ENCODE measurements around the gene INSR.

INSR gene

GRCh38 chr19:7257148-7258040, 36.8 kb downstream of the INSR start:
- 74 to 82% methylated on average over 9 to 10 of the region's 17 CpGs for WGBS, 2 experiments (ENCODE audit: insufficient coverage in 2 of 2)
- Histone ChIP-seq H3K4me3 (ENCODE audit: extremely low read depth, insufficient read depth, low read length, poor library complexity, severe bottlenecking) (no peak overlapping the region), H3K4me1 (ENCODE audit: control insufficient read depth, insufficient read depth, low read length, poor library complexity, severe bottlenecking) (peaks cover 9% of the 10 kb centered on the region), H3K27ac (ENCODE audit: low read depth, low read length, severe bottlenecking) (no peak overlapping the region), H3K36me3 (ENCODE audit: control insufficient read depth, insufficient read depth, low read length) (no peaks in the 10 kb centered on the region), H3K9me3 (ENCODE audit: control insufficient read depth, low read length) (no peaks in the 10 kb centered on the region)

GRCh38 chr19:7255631-7256030, 38.6 kb downstream of the INSR start:
- WGBS, 2 experiments (ENCODE audit: insufficient coverage in 2 of 2), result 89 to 93% methylated on average over 3 to 4 of the region's 6 CpGs
- no peak overlapping the region for H3K27ac ChIP-seq (ENCODE audit: low read depth, low read length, severe bottlenecking)

GRCh38 chr19:7255119-7255518, 39.1 kb downstream of the INSR start:
- Histone ChIP-seq H3K9me3 (ENCODE audit: control insufficient read depth, low read length) (no peaks in the 10 kb centered on the region), H3K4me3 (ENCODE audit: extremely low read depth, insufficient read depth, low read length, poor library complexity, severe bottlenecking) (no peak overlapping the region), H3K27ac (ENCODE audit: low read depth, low read length, severe bottlenecking) (no peak overlapping the region), H3K4me1 (ENCODE audit: control insufficient read depth, insufficient read depth, low read length, poor library complexity, severe bottlenecking) (peaks cover 9% of the 10 kb centered on the region), H3K36me3 (ENCODE audit: control insufficient read depth, insufficient read depth, low read length) (no peaks in the 10 kb centered on the region)
- WGBS, 2 experiments (ENCODE audit: insufficient coverage in 2 of 2), result 90 to 94% methylated on average over 6 to 8 of the region's 8 CpGs

More at GRCh38 chr19:7255631-7256030, 38.6 kb downstream of the INSR start:
- Histone ChIP-seq H3K9me3 (ENCODE audit: control insufficient read depth, low read length) (no peaks in the 10 kb centered on the region), H3K4me3 (ENCODE audit: extremely low read depth, insufficient read depth, low read length, poor library complexity, severe bottlenecking) (no peak overlapping the region), H3K4me1 (ENCODE audit: control insufficient read depth, insufficient read depth, low read length, poor library complexity, severe bottlenecking) (peaks cover 9% of the 10 kb centered on the region), H3K36me3 (ENCODE audit: control insufficient read depth, insufficient read depth, low read length) (no peaks in the 10 kb centered on the region)

GRCh38 chr19:7254590-7254989, 39.6 kb downstream of the INSR start:
- no peaks in the 10 kb centered on the region for H3K9me3 ChIP-seq (ENCODE audit: control insufficient read depth, low read length)
- H3K36me3 ChIP-seq (ENCODE audit: control insufficient read depth, insufficient read depth, low read length), result no peaks in the 10 kb centered on the region
- peaks cover 9% of the 10 kb centered on the region for H3K4me1 ChIP-seq (ENCODE audit: control insufficient read depth, insufficient read depth, low read length, poor library complexity, severe bottlenecking)
- no peak overlapping the region for H3K27ac ChIP-seq (ENCODE audit: low read depth, low read length, severe bottlenecking)
- H3K4me3 ChIP-seq (ENCODE audit: extremely low read depth, insufficient read depth, low read length, poor library complexity, severe bottlenecking), result no peak overlapping the region
- WGBS, 2 experiments (ENCODE audit: insufficient coverage in 2 of 2), result 92 to 94% methylated on average over 8 to 11 of the region's 11 CpGs

- peaks cover 4% of the 10 kb centered on the region for H3K4me1 ChIP-seq (ENCODE audit: control insufficient read depth, insufficient read depth, low read length, poor library complexity, severe bottlenecking)
- no peak overlapping the region for H3K27ac ChIP-seq (ENCODE audit: low read depth, low read length, severe bottlenecking)
- no peak overlapping the region for H3K4me3 ChIP-seq (ENCODE audit: extremely low read depth, insufficient read depth, low read length, poor library complexity, severe bottlenecking)
- 86 to 90% methylated on average over 10 to 11 of the region's 11 CpGs for WGBS, 2 experiments (ENCODE audit: insufficient coverage in 2 of 2)
- no peaks in the 10 kb centered on the region for H3K36me3 ChIP-seq (ENCODE audit: control insufficient read depth, insufficient read depth, low read length)
- no peaks in the 10 kb centered on the region for H3K9me3 ChIP-seq (ENCODE audit: control insufficient read depth, low read length)
Observed at GRCh38 chr19:7252364-7252763, 41.9 kb downstream of the INSR start.

GRCh38 chr19:7251494-7251893, 42.7 kb downstream of the INSR start:
- H3K4me1 ChIP-seq (ENCODE audit: control insufficient read depth, insufficient read depth, low read length, poor library complexity, severe bottlenecking), result no peaks in the 10 kb centered on the region
- H3K36me3 ChIP-seq (ENCODE audit: control insufficient read depth, insufficient read depth, low read length), result no peaks in the 10 kb centered on the region
- 92 to 100% methylated on average over 2 to 3 of the region's 4 CpGs for WGBS, 2 experiments (ENCODE audit: insufficient coverage in 2 of 2)
- H3K4me3 ChIP-seq (ENCODE audit: extremely low read depth, insufficient read depth, low read length, poor library complexity, severe bottlenecking), result no peak overlapping the region
- no peak overlapping the region for H3K27ac ChIP-seq (ENCODE audit: low read depth, low read length, severe bottlenecking)
- H3K9me3 ChIP-seq (ENCODE audit: control insufficient read depth, low read length), result peaks cover 2% of the 10 kb centered on the region

GRCh38 chr19:7250951-7251350, 43.3 kb downstream of the INSR start:
- WGBS, 2 experiments (ENCODE audit: insufficient coverage in 2 of 2), result 71 to 73% methylated on average over 3 to 4 of the region's 4 CpGs
- no peak overlapping the region for H3K4me3 ChIP-seq (ENCODE audit: extremely low read depth, insufficient read depth, low read length, poor library complexity, severe bottlenecking)
- H3K36me3 ChIP-seq (ENCODE audit: control insufficient read depth, insufficient read depth, low read length), result no peaks in the 10 kb centered on the region
- H3K9me3 ChIP-seq (ENCODE audit: control insufficient read depth, low read length), result peaks cover 3% of the 10 kb centered on the region
- no peaks in the 10 kb centered on the region for H3K4me1 ChIP-seq (ENCODE audit: control insufficient read depth, insufficient read depth, low read length, poor library complexity, severe bottlenecking)
- no peak overlapping the region for H3K27ac ChIP-seq (ENCODE audit: low read depth, low read length, severe bottlenecking)

GRCh38 chr19:7250057-7250596, 44.1 kb downstream of the INSR start:
- WGBS, 2 experiments (ENCODE audit: insufficient coverage in 2 of 2), result 30 to 40% methylated on average over 1 of the region's 1 CpG
- Histone ChIP-seq H3K4me3 (ENCODE audit: extremely low read depth, insufficient read depth, low read length, poor library complexity, severe bottlenecking) (no peak overlapping the region), H3K36me3 (ENCODE audit: control insufficient read depth, insufficient read depth, low read length) (no peaks in the 10 kb centered on the region), H3K9me3 (ENCODE audit: control insufficient read depth, low read length) (peaks cover 3% of the 10 kb centered on the region), H3K4me1 (ENCODE audit: control insufficient read depth, insufficient read depth, low read length, poor library complexity, severe bottlenecking) (no peaks in the 10 kb centered on the region), H3K27ac (ENCODE audit: low read depth, low read length, severe bottlenecking) (no peak overlapping the region)

GRCh38 chr19:7247155-7247554, 47.1 kb downstream of the INSR start:
- Histone ChIP-seq H3K36me3 (ENCODE audit: control insufficient read depth, insufficient read depth, low read length) (no peaks in the 10 kb centered on the region), H3K4me3 (ENCODE audit: extremely low read depth, insufficient read depth, low read length, poor library complexity, severe bottlenecking) (no peak overlapping the region), H3K4me1 (ENCODE audit: control insufficient read depth, insufficient read depth, low read length, poor library complexity, severe bottlenecking) (no peaks in the 10 kb centered on the region), H3K9me3 (ENCODE audit: control insufficient read depth, low read length) (peaks cover 3% of the 10 kb centered on the region), H3K27ac (ENCODE audit: low read depth, low read length, severe bottlenecking) (no peak overlapping the region)
- 100% methylated on average over 1 to 2 of the region's 4 CpGs for WGBS, 2 experiments (ENCODE audit: insufficient coverage in 2 of 2)

- Histone ChIP-seq H3K4me3 (ENCODE audit: extremely low read depth, insufficient read depth, low read length, poor library complexity, severe bottlenecking) (no peak overlapping the region), H3K4me1 (ENCODE audit: control insufficient read depth, insufficient read depth, low read length, poor library complexity, severe bottlenecking) (no peaks in the 10 kb centered on the region), H3K36me3 (ENCODE audit: control insufficient read depth, insufficient read depth, low read length) (no peaks in the 10 kb centered on the region), H3K9me3 (ENCODE audit: control insufficient read depth, low read length) (peaks cover 3% of the 10 kb centered on the region), H3K27ac (ENCODE audit: low read depth, low read length, severe bottlenecking) (no peak overlapping the region)
- WGBS, 2 experiments (ENCODE audit: insufficient coverage in 2 of 2), result 83 to 95% methylated on average over 2 of the region's 2 CpGs
Observed at GRCh38 chr19:7246601-7247000, 47.6 kb downstream of the INSR start.
